ENCODE results near the gene DNASE2B. TPM values are rescaled to one million over a fixed set of nuclear protein-coding genes. Genes with fewer than 3 reads are reported as not detected.

DNASE2B gene
- total and polyA plus RNA-seq, 12 donors, result 0.10 to 1.2 (median 0.35) TPM; not detected in 4

DNA sequence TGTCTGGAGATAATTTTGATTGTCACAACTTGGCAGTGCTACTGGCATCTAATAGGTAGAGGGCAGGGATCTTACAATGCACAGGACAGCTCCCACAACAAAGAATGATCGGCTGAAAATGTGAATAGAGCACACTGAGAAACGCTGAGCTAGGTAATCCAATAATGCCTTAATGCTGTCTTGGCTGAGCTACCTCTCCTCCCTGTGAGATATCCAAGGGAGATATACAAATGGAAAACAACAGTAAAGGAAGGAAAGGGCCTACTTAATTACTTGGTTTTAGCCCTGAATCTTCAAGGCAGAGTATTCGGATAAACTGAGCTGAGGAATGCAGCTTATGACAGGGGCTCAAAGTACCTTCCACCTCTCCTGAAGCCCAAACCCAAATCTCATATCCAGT is 2.9 kb downstream of the DNASE2B start:
- 60 to 80% (median 66%) methylated on average over 3 of the region's 3 CpGs for WGBS, 4 donors
- TF ChIP-seq POLR2A (IDR thresholded peaks at IDR 0.05), result no peak
- TF ChIP-seq, protein P1, sequence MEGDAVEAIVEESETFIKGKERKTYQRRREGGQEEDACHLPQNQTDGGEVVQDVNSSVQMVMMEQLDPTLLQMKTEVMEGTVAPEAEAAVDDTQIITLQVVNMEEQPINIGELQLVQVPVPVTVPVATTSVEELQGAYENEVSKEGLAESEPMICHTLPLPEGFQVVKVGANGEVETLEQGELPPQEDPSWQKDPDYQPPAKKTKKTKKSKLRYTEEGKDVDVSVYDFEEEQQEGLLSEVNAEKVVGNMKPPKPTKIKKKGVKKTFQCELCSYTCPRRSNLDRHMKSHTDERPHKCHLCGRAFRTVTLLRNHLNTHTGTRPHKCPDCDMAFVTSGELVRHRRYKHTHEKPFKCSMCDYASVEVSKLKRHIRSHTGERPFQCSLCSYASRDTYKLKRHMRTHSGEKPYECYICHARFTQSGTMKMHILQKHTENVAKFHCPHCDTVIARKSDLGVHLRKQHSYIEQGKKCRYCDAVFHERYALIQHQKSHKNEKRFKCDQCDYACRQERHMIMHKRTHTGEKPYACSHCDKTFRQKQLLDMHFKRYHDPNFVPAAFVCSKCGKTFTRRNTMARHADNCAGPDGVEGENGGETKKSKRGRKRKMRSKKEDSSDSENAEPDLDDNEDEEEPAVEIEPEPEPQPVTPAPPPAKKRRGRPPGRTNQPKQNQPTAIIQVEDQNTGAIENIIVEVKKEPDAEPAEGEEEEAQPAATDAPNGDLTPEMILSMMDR (IDR thresholded peaks at IDR 0.05), result no peak
- Histone ChIP-seq H3K9me3 (replicated peaks in 1 of 3) (no peaks in the 10 kb centered on the region), H3K36me3 (replicated peaks in 1 of 2) (no peaks in the 10 kb centered on the region), H3K4me1 (replicated peaks in 1 of 2) (no peaks in the 10 kb centered on the region), H3K27ac (no peak overlapping the region), H3K27me3 (no peaks in the 10 kb centered on the region), H3K4me3 (no peak overlapping the region)
- no peak for DNase-seq
- intact Hi-C loops (cut with DNase I), result no loop called here

DNA sequence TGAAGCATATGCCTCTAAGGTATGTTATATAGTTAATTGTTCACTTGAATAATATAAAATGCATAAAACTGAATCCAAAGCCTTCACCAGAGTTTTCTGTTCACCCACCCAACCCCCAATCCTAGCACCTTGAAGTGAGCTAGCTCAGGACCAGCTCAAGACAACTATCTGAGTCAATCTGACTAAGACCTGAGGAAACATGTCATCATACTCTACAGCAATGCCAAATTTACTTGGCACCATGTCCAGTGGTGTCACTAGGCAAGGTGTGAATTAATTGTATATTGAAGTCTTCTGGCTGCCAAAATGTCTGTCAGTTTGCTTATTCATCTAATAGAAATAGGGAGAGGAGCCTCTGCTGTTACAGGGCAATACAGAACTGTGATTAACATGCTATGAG is 3.8 kb downstream of the DNASE2B start:
- TF ChIP-seq POLR2A (IDR thresholded peaks at IDR 0.05), result no peak
- TF ChIP-seq, protein P1 (IDR thresholded peaks at IDR 0.05), result no peak
- H3K9me3 ChIP-seq (replicated peaks in 1 of 3), result no peaks in the 10 kb centered on the region
- no peaks in the 10 kb centered on the region for H3K4me1 ChIP-seq (replicated peaks in 1 of 2)
- H3K4me3 ChIP-seq, result no peak overlapping the region
- no peaks in the 10 kb centered on the region for H3K36me3 ChIP-seq (replicated peaks in 1 of 2)
- H3K27me3 ChIP-seq, result no peaks in the 10 kb centered on the region
- DNase-seq, result peak in 1 of 7 donors; percentile 7
- intact Hi-C loops (cut with DNase I), result no loop called here
- no peak overlapping the region for H3K27ac ChIP-seq

DNA sequence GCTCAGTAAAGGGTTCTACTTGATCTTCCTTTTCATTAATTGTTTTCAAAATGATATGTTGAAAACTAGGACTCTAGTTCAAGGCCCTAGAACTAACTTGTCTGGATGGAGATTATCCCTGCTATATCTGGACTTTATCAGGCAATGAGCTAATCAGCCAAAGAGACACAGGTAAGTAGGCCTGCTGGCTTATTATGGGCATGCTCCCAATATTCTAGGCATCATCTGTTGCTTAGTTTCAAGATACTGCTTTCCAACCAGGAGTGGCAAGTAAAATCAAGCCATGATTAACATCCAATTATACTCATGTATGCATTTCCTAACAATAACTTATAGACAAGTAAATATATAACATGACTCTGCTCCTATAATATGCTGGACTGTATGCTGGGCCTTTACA is 4.2 kb downstream of the DNASE2B start:
- H3K36me3 ChIP-seq (replicated peaks in 1 of 2), result no peaks in the 10 kb centered on the region
- no peak for TF ChIP-seq POLR2A (IDR thresholded peaks at IDR 0.05)
- TF ChIP-seq, protein P1 (IDR thresholded peaks at IDR 0.05), result no peak
- no peak for DNase-seq
- no peak overlapping the region for H3K4me3 ChIP-seq
- no peak overlapping the region for H3K27ac ChIP-seq
- no peaks in the 10 kb centered on the region for H3K9me3 ChIP-seq (replicated peaks in 1 of 3)
- intact Hi-C loops (cut with DNase I), result no loop called here
- no peaks in the 10 kb centered on the region for H3K4me1 ChIP-seq (replicated peaks in 1 of 2)
- no peaks in the 10 kb centered on the region for H3K27me3 ChIP-seq

DNA sequence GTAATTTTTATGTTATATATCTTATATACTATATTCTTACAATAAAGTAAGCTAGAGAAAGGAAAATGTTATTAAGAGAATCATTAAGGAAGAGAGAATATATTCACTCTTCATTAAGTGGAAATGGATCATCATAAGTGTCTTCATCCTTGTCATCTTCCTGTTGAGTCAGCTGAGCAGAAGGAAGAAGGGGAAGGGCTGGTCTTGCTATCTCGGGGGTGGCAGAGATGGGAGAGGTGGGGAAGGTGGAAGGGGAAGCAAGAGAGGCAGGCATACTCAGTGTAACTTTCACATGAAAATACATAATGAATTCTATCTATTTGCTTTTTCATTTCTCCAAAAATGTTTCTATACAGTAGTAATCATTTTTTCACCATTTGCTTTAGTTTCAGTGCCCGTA is 5.1 kb downstream of the DNASE2B start:
- no peaks in the 10 kb centered on the region for H3K36me3 ChIP-seq (replicated peaks in 1 of 2)
- H3K9me3 ChIP-seq (replicated peaks in 1 of 3), result no peaks in the 10 kb centered on the region
- H3K4me3 ChIP-seq, result no peak overlapping the region
- H3K27me3 ChIP-seq, result no peaks in the 10 kb centered on the region
- TF ChIP-seq, protein P1 (IDR thresholded peaks at IDR 0.05), result no peak
- no peak for TF ChIP-seq POLR2A (IDR thresholded peaks at IDR 0.05)
- WGBS, 4 donors, result 78 to 84% (median 80%) methylated on average over 2 of the region's 2 CpGs
- H3K4me1 ChIP-seq (replicated peaks in 1 of 2), result peaks cover 0 to 7% of the 10 kb centered on the region in 2 donors
- no peak overlapping the region for H3K27ac ChIP-seq
- no peak for DNase-seq
- intact Hi-C loops (cut with DNase I), result no loop called here

Data from adrenal gland (tissue), 12 donors.